ENCODE results near the gene EDDM13. TPM values are rescaled to one million over a fixed set of nuclear protein-coding genes. Genes with fewer than 3 reads are reported as not detected.

EDDM13 gene
- polyA plus RNA-seq, 2 of the 4 experiments (the other 2 are of a cell fraction) = not detected

- Histone ChIP-seq H3K4me1 (peaks cover 9% of the 10 kb centered on the region; the same call in 1 of the 3 replicates), H3K9me3 (peaks cover 5% of the 10 kb centered on the region; the same call in 1 of the 3 replicates), H3K27ac (no peak overlapping the region), H3K4me3 (no peak overlapping the region), H3K4me2 (no peak overlapping the region)
- ChIA-PET CTCF (interaction anchor here (1.1 to 2.4 kb wide), 3 partner anchors 21 to 246 kb away, joined by 4 to 8 read pairs (median 4); no protein-coding TSS in a partner anchor), POLR2A (no interaction called here)
- no peak for DNase-seq (ENCODE audit: low read depth in 1 of 2, low spot score in 1 of 2)
- no peak for FAIRE-seq
- TF ChIP-seq, protein P1, sequence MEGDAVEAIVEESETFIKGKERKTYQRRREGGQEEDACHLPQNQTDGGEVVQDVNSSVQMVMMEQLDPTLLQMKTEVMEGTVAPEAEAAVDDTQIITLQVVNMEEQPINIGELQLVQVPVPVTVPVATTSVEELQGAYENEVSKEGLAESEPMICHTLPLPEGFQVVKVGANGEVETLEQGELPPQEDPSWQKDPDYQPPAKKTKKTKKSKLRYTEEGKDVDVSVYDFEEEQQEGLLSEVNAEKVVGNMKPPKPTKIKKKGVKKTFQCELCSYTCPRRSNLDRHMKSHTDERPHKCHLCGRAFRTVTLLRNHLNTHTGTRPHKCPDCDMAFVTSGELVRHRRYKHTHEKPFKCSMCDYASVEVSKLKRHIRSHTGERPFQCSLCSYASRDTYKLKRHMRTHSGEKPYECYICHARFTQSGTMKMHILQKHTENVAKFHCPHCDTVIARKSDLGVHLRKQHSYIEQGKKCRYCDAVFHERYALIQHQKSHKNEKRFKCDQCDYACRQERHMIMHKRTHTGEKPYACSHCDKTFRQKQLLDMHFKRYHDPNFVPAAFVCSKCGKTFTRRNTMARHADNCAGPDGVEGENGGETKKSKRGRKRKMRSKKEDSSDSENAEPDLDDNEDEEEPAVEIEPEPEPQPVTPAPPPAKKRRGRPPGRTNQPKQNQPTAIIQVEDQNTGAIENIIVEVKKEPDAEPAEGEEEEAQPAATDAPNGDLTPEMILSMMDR (IDR thresholded peaks at IDR 0.05) = no peak
- TF ChIP-seq, protein P2, sequence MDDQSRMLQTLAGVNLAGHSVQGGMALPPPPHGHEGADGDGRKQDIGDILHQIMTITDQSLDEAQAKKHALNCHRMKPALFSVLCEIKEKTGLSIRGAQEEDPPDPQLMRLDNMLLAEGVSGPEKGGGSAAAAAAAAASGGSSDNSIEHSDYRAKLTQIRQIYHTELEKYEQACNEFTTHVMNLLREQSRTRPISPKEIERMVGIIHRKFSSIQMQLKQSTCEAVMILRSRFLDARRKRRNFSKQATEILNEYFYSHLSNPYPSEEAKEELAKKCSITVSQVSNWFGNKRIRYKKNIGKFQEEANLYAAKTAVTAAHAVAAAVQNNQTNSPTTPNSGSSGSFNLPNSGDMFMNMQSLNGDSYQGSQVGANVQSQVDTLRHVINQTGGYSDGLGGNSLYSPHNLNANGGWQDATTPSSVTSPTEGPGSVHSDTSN (IDR thresholded peaks at IDR 0.05) = no peak
- TF ChIP-seq SREBF2 (IDR thresholded peaks at IDR 0.05) = no peak
- TF ChIP-seq FOSB (CRISPR knock-in tag; IDR thresholded peaks at IDR 0.05) = no peak
- no peak for TF ChIP-seq ATOH8 (CRISPR knock-in tag; IDR thresholded peaks at IDR 0.05; ENCODE audit: low read depth)
- no peak for TF ChIP-seq KDM5A (IDR thresholded peaks at IDR 0.05)
- no peak for TF ChIP-seq ESRRA (IDR thresholded peaks at IDR 0.05; ENCODE audit: borderline replicate concordance, low read length)
- ATAC-seq = no peak
- 82% methylated on average over 4 of the region's 4 CpGs for WGBS (ENCODE audit: missing lambda C conversion rate)
These were observed 39.8 kb downstream of the EDDM13 start for GRCh38 chr19:56312342-56312741.

DNA sequence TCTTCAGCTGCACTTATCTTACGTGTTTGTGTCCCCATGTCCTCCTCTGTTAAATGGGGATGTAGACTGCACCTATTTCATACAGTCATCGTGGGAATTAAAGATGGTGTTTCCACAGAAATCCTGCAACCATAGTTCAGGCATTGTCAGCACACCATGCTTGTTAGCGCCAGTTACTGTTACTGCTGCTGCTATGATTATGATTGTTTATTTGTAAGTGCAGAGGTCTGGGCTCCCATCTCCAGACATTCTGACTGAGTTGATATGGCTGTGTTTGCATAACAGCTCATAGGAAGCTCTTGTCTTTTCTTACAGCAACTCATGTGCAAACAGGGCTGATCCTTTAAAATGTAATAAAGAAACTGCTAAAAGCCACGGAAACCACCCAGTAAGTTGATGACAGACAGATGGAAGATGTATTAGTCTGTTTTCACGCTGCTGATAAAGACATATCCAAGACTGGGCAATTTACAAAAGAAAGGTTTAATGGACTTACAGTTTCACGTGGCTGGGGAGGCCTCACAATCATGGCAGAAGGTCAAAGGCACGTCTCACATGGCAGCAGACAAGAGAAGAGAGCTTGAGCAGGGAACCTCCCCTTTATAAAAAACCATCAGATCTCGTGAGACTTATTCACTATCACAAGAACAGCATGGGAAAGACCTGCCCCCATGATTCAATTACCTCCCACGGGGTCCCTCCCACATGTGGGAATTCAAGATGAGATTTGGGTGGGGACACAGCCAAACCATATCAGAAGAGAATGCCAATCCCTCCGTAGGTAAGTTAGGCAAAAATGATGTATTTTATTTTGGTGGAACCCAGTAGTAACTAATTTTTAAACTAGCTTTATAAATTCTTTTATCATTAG, 40.5 kb downstream of the EDDM13 start:
- FAIRE-seq (no peak), ATAC-seq (no peak), DNase-seq (ENCODE audit: low read depth in 1 of 2, low spot score in 1 of 2) (no peak)
- Histone ChIP-seq H3K27ac (no peak overlapping the region), H3K4me3 (no peak overlapping the region), H3K9me3 (peaks cover 5% of the 10 kb centered on the region; the same call in 1 of the 3 replicates), H3K4me2 (peak overlapping the region; percentile 89), H3K4me1 (peaks cover 9% of the 10 kb centered on the region; the same call in 1 of the 3 replicates)
- 92% methylated on average over 10 of the region's 10 CpGs for whole genome bisulfite sequencing (ENCODE audit: missing lambda C conversion rate)
- TF ChIP-seq EHF (CRISPR knock-in tag; IDR thresholded peaks at IDR 0.05) = no peak
- ChIA-PET POLR2A (no interaction called here), CTCF (interaction anchor here (1.1 to 2.4 kb wide), 4 partner anchors 20 to 247 kb away, joined by 4 to 8 read pairs (median 4); no protein-coding TSS in a partner anchor)

GRCh38 chr19:56314018-56314380, 41.5 kb downstream of the EDDM13 start:
- POLR2A ChIA-PET = interaction anchor here (0.8 to 2.4 kb wide), 4 partner anchors 173 to 1603 kb away, joined by 3 to 11 read pairs (median 4); partner anchors contain the start of genes ZNF417, ZNF444, ZNF71 and ZNF787
- WGBS (ENCODE audit: missing lambda C conversion rate) = 2% methylated on average over 8 of the region's 9 CpGs
- Histone ChIP-seq H3K4me3 (peak overlapping the region; percentile 65), H3K27ac (peak overlapping the region; percentile 92 to 98), H3K4me1 (peaks cover 9% of the 10 kb centered on the region; the same call in 1 of the 3 replicates), H3K4me2 (peak overlapping the region; percentile 89), H3K9me3 (0 out of 3 replicates have a peak, but pooled peaks cover 1% of the 10 kb centered on the region)
- DNase-seq (ENCODE audit: low read depth in 1 of 2, low spot score in 1 of 2) (peak in 1 of 2 experiments; percentile 28), ATAC-seq (peak; percentile 2 to 28; a peak in 5 of 6 replicates), FAIRE-seq (no peak)
- CTCF ChIA-PET = interaction anchor here (1.7 to 2.4 kb wide), 3 partner anchors 19 to 248 kb away, joined by 4 to 8 read pairs (median 5); no protein-coding TSS in a partner anchor
- no peak for TF ChIP-seq CEBPB (IDR thresholded peaks at IDR 0.05)

- DNase-seq (ENCODE audit: low read depth in 1 of 2, low spot score in 1 of 2) (peak; percentile 97 to 98), ATAC-seq (peak; percentile 87 to 91), FAIRE-seq (peak; percentile 82)
- Histone ChIP-seq H3K4me1 (peaks cover 9% of the 10 kb centered on the region; the same call in 1 of the 3 replicates), H3K4me2 (peak within 1 kb of the TSS; percentile 93), H3K27ac (peak within 1 kb of the TSS; percentile 92 to 98), H3K4me3 (peak within 1 kb of the TSS; percentile 65), H3K9me3 (no peaks in the 10 kb centered on the region)
- 1% methylated on average over 30 of the region's 47 CpGs for WGBS (ENCODE audit: missing lambda C conversion rate)
- CTCF ChIA-PET = interaction anchor here (1.7 to 2.1 kb wide), 2 partner anchors 61 to 248 kb away, joined by 4 to 5 read pairs; no protein-coding TSS in a partner anchor
- POLR2A ChIA-PET = interaction anchor here (0.6 to 2.4 kb wide), 11 partner anchors 11 to 1602 kb away, joined by 3 to 11 read pairs (median 4); partner anchors contain the start of genes ZNF417, ZNF444, ZNF71 and ZNF787
- TF ChIP-seq PHF8 (IDR thresholded peaks at IDR 0.05; ENCODE audit: borderline replicate concordance, low read depth) = peak; percentile 98
- TF ChIP-seq CEBPB (IDR thresholded peaks at IDR 0.05) = no peak
- TF ChIP-seq FOXS1 (CRISPR knock-in tag; IDR thresholded peaks at IDR 0.05) = no peak
- TF ChIP-seq ESRRA (IDR thresholded peaks at IDR 0.05; ENCODE audit: borderline replicate concordance, low read length) = peak; percentile 37; the same call in 1 of the 2 replicates
- peak; percentile 62 for TF ChIP-seq POLR2A (IDR thresholded peaks at IDR 0.05; ENCODE audit: low read length)
- TF ChIP-seq CBX8 (IDR thresholded peaks at IDR 0.05) = no peak
- no peak for TF ChIP-seq RAD21 (conservative IDR thresholded peaks at IDR 0.05 in 1 of 2, IDR thresholded peaks at IDR 0.05 in 1 of 2)
- no peak for TF ChIP-seq FOSL2 (IDR thresholded peaks at IDR 0.05)
- 0 out of 2 replicates have a peak, but pooled peaks have one; percentile 25 for TF ChIP-seq FOSL2 (CRISPR knock-in tag; IDR thresholded peaks at IDR 0.05)
- TF ChIP-seq JUN (IDR thresholded peaks at IDR 0.05) = peak in 1 of 2 experiments; percentile 75; a peak in 3 of 5 replicates
- TF ChIP-seq KDM5A (IDR thresholded peaks at IDR 0.05) = no peak
- TF ChIP-seq, protein P3, sequence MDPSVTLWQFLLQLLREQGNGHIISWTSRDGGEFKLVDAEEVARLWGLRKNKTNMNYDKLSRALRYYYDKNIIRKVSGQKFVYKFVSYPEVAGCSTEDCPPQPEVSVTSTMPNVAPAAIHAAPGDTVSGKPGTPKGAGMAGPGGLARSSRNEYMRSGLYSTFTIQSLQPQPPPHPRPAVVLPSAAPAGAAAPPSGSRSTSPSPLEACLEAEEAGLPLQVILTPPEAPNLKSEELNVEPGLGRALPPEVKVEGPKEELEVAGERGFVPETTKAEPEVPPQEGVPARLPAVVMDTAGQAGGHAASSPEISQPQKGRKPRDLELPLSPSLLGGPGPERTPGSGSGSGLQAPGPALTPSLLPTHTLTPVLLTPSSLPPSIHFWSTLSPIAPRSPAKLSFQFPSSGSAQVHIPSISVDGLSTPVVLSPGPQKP (IDR thresholded peaks at IDR 0.05; ENCODE audit: low read depth, low read length) = peak; percentile 46; the same call in 1 of the 2 replicates
- peak; percentile 61; the same call in 2 of the 3 replicates for TF ChIP-seq BCL3 (IDR thresholded peaks at IDR 0.05)
These were observed 42.0 kb downstream of the EDDM13 start, which contains the start of gene ZSCAN5A for GRCh38 chr19:56314381-56315076. TSS of gene ZSCAN5A (minus strand) at chr19:56314839. CDS start at chr19:56225046, 89,793 bp downstream.

All from A549 (cell line).